ENCODE data around the gene FGF9. TPM values are rescaled to one million over a fixed set of nuclear protein-coding genes. Genes with fewer than 3 reads are reported as not detected.

FGF9 gene
- total RNA-seq (2014; rRNA removed; shearing (Covaris generic)) (2.2 and 4.7 TPM in 2 replicates), total RNA-seq (2022) (11.4 and 14.4 TPM in 2 replicates), Bru-seq, nascent RNA (percentile 72 among the genes with signal in this experiment), BruChase-seq, experiment 1, labeled RNA remaining after a 6-hour chase (percentile 61 among the genes with signal in this experiment), BruChase-seq, experiment 2, labeled RNA remaining after a 2-hour chase (percentile 62 among the genes with signal in this experiment)
- long read RNA-seq, full-length matches to known transcripts, result 2 of 15 reads
- long read RNA-seq, partial matches to known transcripts, result 0 of 15 reads
- long read RNA-seq, other reads (novel, unspliced or antisense), result 13 of 15 reads

GRCh38 chr13:21670883-21671619 is at the start of gene FGF9:
TSS of gene FGF9 (plus strand) at chr13:21671073. CDS start at chr13:21671913, 840 bp downstream.
- Histone ChIP-seq H3K4me3 (ENCODE audit: low read depth, low read length, poor library complexity, severe bottlenecking) (peak within 1 kb of the TSS; percentile 90), H4K20me1 (ENCODE audit: insufficient read depth, low read length) (0 out of 2 replicates have a peak, but pooled peaks cover 7% of the 10 kb centered on the region), H2AFZ (ENCODE audit: low read length) (peak within 1 kb of the TSS; percentile 97), H3K36me3 (ENCODE audit: insufficient read depth, low read length) (no peaks in the 10 kb centered on the region), H3K9me2 (ENCODE audit: insufficient read depth, low read length) (no peaks in the 10 kb centered on the region), H3K4me2 (ENCODE audit: low read length) (peak within 1 kb of the TSS; percentile 97), H3K4me1 (ENCODE audit: insufficient read depth, low read length, poor library complexity, severe bottlenecking) (peaks cover 41% of the 10 kb centered on the region), H3K79me2 (ENCODE audit: insufficient read depth, low read depth, low read length) (no peaks in the 10 kb centered on the region), H3K27ac (ENCODE audit: low read depth, low read length, poor library complexity, severe bottlenecking) (peak within 1 kb of the TSS; percentile 72), H3K9me3 (ENCODE audit: low read length) (no peaks in the 10 kb centered on the region)
- TF ChIP-seq EZH2phosphoT487 (IDR thresholded peaks at IDR 0.05; ENCODE audit: borderline replicate concordance, low read depth, low read length), result no peak
- ChIA-PET CTCF (ENCODE audit: unreplicated experiment) (no interaction called here), POLR2A (interaction anchor here (1.0 to 1.5 kb wide), 4 partner anchors 11 to 78 kb away, joined by 3 to 4 read pairs (median 3); no protein-coding TSS in a partner anchor)
- intact Hi-C loops (cut with micrococcal nuclease; ENCODE audit: unreplicated experiment), result loop anchor here (1.0 to 10.0 kb wide), 6 partner anchors 32 to 1704 kb away; partner anchors contain the start of genes MRPL57, SKA3 and ZDHHC20
- BruUV-seq (replicated peaks), result TSS peak; percentile 81
- peak; percentile 92 for DNase-seq (ENCODE audit: low spot score)

GRCh38 chr13:21625366-21625765 is 45.5 kb upstream of the FGF9 start:
- intact Hi-C loops (cut with micrococcal nuclease; ENCODE audit: unreplicated experiment), result no loop called here
- no TSS peak for BruUV-seq (replicated peaks)
- Histone ChIP-seq H3K79me2 (ENCODE audit: insufficient read depth, low read depth, low read length) (no peaks in the 10 kb centered on the region), H3K27ac (ENCODE audit: low read depth, low read length, poor library complexity, severe bottlenecking) (no peak overlapping the region), H3K4me2 (ENCODE audit: low read length) (no peak overlapping the region), H4K20me1 (ENCODE audit: insufficient read depth, low read length) (no peaks in the 10 kb centered on the region), H3K4me3 (ENCODE audit: low read depth, low read length, poor library complexity, severe bottlenecking) (no peak overlapping the region), H3K9me2 (ENCODE audit: insufficient read depth, low read length) (no peaks in the 10 kb centered on the region), H3K4me1 (ENCODE audit: insufficient read depth, low read length, poor library complexity, severe bottlenecking) (no peaks in the 10 kb centered on the region), H2AFZ (ENCODE audit: low read length) (no peak overlapping the region), H3K36me3 (ENCODE audit: insufficient read depth, low read length) (no peaks in the 10 kb centered on the region), H3K9me3 (ENCODE audit: low read length) (peaks cover 2% of the 10 kb centered on the region; the same call in 1 of the 2 replicates)
- peak; percentile 83 for TF ChIP-seq CTCF (conservative IDR thresholded peaks at IDR 0.05; ENCODE audit: low read length)
- no peak for TF ChIP-seq EZH2phosphoT487 (IDR thresholded peaks at IDR 0.05; ENCODE audit: borderline replicate concordance, low read depth, low read length)
- ChIA-PET POLR2A (no interaction called here), CTCF (ENCODE audit: unreplicated experiment) (no interaction called here)
- DNase-seq (ENCODE audit: low spot score), result peak; percentile 50

- Histone ChIP-seq H4K20me1 (ENCODE audit: insufficient read depth, low read length) (no peaks in the 10 kb centered on the region), H2AFZ (ENCODE audit: low read length) (no peak overlapping the region), H3K27ac (ENCODE audit: low read depth, low read length, poor library complexity, severe bottlenecking) (no peak overlapping the region), H3K4me3 (ENCODE audit: low read depth, low read length, poor library complexity, severe bottlenecking) (no peak overlapping the region), H3K4me1 (ENCODE audit: insufficient read depth, low read length, poor library complexity, severe bottlenecking) (no peaks in the 10 kb centered on the region), H3K4me2 (ENCODE audit: low read length) (no peak overlapping the region), H3K9me2 (ENCODE audit: insufficient read depth, low read length) (no peaks in the 10 kb centered on the region), H3K9me3 (ENCODE audit: low read length) (peaks cover 18% of the 10 kb centered on the region), H3K79me2 (ENCODE audit: insufficient read depth, low read depth, low read length) (no peaks in the 10 kb centered on the region), H3K36me3 (ENCODE audit: insufficient read depth, low read length) (no peaks in the 10 kb centered on the region)
- no peak for DNase-seq (ENCODE audit: low spot score)
- ChIA-PET POLR2A (no interaction called here), CTCF (ENCODE audit: unreplicated experiment) (no interaction called here)
- TF ChIP-seq EZH2phosphoT487 (IDR thresholded peaks at IDR 0.05; ENCODE audit: borderline replicate concordance, low read depth, low read length) (no peak), CTCF (conservative IDR thresholded peaks at IDR 0.05; ENCODE audit: low read length) (no peak)
- intact Hi-C loops (cut with micrococcal nuclease; ENCODE audit: unreplicated experiment), result loop anchor here (10.0 kb wide), 2 partner anchors 113 to 193 kb away; no protein-coding TSS in a partner anchor
- no TSS peak for BruUV-seq (replicated peaks)
These were observed 38.7 kb upstream of the FGF9 start for GRCh38 chr13:21632196-21632595.

Data from OCI-LY7 (cell line).